GM19351 (cell line): ENCODE results near the gene CRISPLD2.
"Not testable (repeated sequence)": the region's sequence is repeated elsewhere in the genome, so short reads cannot be mapped to it uniquely, and the experiment has no call there.

ENCODE experiments used
- ATAC-seq: cut with Tn5 transposase; IDR thresholded peaks from one replicate; pipeline ENCODE4 v1.9.1; 2021; ENCODE audit warnings: mild to moderate bottlenecking, moderate library complexity; ENCODE audit not compliant: unreplicated experiment

CRISPLD2 gene

DNA sequence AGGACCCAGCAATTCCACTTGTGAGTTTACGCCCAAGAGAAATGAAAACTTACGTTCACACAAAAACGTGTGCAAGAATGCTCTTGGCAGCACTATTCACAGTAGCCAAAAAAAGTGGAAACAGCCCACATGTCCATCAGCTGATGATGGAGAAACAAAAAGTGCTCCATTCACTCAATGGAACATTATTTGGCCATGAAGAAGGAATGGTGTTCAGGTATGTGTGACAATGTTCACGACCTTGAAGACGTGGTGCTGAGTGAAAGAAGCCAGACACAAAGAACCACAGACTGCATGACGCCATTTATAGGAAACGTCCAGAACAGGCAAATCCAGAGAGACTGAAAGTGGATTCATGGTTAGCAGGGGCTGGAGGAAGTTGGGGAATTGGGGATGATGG is 106.7 kb downstream of the CRISPLD2 start:
- ATAC-seq, result no peak

DNA sequence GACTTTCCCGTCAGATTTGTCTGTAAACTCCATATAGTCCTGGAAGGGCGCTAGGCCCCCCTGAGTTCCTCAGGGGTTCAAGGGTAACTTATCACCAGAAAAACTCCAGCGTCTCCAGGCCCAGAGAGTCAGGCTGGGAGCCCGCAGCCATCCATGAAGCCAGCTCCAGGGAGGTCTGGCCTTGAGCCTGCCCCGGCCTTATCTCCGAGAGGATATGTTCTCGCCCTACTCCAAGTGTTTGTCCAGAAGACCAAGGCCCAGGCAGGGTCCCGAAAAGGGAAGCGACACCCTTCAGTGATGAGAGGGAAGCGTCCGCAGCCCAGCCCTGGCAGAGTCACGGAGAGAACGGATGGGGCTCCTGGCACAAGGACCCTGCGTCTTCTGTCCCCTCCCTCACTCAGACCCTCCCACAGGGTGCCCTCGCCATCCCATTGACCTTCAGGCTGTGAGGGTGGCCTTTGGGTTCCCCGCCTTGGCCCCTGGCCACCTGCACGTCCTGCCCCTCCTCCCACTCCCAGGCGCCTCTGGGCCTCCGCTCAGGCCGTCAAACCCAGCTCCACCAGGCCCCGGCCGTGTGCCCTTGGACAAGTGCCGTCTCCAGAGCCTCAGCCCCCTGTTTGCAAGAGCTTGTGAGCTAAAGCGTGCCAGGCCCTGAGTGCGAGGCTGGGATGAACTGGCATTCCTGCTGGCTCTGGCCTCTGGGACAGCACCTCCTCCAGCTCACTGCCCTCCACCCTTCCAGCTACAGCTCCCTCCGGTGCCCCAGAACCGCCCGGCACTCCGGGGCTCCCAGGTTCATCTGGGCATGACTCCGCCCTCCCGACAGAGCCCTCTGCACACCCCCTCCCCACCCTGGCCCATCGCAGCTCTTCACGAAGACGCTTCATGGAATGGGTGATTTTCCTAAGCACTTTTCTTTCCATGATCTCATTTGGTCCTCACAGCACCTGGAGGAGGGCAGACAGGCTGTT is 108.1 kb downstream of the CRISPLD2 start:
- ATAC-seq, result no peak

GRCh38 chr16:84928679-84929420 is 109.1 kb downstream of the CRISPLD2 start:
- ATAC-seq, result no peak

- ATAC-seq, result no peak
Observed at GRCh38 chr16:84929421-84930297, 109.9 kb downstream of the CRISPLD2 start.

DNA sequence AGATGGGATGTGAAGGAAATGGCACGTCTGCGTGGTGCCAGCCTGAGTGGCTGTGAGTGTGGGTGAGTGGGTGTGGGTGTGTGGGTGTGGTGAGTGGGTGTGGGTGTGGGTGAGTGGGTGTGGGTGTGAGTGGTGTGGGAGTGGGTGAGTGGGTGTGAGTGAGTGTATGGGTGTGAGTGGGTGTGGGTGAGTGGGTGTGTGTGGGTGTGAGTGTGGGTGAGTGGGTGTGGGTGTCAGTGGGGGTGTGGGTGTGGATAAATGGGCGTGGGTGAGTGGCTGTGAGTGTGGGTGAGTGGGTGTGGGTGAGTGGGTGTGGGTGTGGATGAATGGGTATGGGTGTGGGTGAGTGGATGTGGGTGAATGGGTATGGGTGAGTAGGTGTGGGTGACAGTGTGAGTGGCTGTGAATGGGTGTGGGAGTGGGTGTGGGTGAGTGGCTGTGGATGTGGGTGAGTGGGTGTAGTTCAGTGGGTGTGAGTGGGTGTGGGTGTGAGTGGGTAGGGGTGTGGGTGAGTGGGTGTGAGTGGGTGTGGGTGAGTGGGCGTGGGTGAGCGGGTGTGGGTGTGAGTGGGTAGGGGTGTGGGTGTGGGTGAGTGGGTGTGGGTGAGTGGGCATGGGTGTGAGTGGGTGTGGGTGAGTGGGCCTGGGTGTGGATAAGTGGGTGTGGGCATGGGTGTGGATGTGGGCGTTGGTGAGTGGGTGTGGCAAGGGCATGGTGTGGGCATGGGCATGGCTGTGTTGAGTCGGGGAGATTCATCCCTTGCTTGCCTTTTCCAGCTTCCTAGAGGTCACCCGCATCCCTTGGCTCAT is 110.7 kb downstream of the CRISPLD2 start:
- no peak for ATAC-seq

DNA sequence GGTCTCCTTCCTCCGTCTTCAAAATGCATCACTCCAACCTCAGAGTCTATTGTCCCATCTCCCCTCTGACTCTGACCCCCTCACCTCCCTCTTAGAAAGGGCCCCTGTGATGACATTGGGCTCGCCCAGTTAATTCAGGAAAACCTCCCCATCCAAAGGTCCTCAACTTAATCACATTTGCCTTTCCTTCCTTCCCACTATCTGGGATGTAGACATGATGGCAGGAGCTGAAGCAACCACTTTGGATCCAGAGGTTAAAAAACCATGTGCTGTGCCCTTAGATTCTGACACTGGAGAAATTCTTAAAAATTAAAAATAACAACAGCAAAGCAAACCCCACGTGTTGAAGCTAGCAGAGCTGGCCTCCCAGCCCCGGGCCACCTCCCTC is 111.3 kb downstream of the CRISPLD2 start:
- ATAC-seq, result no peak

- no peak for ATAC-seq
Observed at GRCh38 chr16:84931506-84931905, 111.7 kb downstream of the CRISPLD2 start.

- ATAC-seq, result no peak
Observed at GRCh38 chr16:84932681-84933080, 112.9 kb downstream of the CRISPLD2 start.

DNA sequence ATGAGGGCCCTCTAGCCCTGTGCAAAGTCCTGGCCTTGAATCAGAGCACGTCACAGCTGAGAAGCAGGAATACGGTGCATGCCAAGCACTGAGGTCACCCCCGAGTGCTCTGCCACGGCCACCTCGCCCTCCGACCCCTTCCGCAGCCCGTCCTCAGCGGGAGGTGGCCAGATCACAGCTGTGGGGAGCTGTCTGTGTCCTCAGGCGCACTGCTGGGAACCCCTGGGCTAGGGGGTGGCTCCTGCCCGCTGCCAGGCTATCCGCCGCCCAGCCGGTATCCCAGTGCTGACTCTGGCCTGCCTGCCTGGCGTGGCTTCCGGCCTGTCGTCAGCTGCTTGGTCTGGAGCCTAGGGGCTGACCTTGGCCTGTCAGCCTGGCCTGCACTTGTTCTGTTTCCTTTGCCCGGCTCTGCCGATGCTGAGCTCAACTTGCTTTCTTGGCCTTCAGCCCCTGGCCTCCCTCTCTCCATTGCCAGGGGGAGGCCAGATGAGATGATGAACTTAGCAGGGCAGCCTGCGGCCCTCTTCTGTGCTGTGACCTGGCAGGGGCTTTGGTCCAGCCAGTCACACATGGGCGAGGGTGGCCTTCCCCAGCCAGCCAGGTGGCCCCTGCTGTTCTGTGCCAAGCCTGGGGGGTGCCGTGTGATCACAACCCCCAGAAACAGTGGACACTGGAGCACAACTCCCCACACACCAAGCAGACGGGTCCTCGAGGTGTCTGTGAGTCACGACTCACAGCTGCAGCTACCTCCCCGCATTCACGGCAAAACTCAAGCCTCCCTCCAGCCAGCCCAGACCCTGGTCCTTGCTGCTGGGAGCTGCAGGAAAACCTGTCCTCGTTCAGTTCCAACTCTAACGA is 114.2 kb downstream of the CRISPLD2 start:
- no peak for ATAC-seq

- ATAC-seq, result no peak
Observed at GRCh38 chr16:84937196-84938005, 117.6 kb downstream of the CRISPLD2 start.

DNA sequence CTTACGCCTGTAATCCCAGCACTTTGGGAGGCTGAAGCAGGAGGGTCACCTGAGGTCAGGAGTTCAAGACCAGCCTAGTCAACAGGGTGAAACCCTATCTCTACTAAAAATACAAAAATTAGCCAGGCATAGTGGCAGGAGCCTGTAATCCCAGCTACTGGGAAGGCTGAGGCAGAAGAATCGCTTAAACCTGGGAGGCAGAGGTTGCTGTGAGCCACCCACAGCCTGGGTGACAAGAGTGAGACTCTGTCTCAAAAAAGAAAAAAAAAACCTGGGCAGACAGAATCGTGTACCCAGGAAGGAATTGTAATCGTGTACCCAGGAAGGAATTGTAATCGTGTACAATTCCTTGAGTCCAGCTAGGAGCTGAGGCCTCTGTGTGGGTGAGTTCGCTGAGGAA is 118.8 kb downstream of the CRISPLD2 start:
- ATAC-seq, result not testable (repeated sequence)

GRCh38 chr16:84940670-84941551 is 121.1 kb downstream of the CRISPLD2 start:
- no peak for ATAC-seq

DNA sequence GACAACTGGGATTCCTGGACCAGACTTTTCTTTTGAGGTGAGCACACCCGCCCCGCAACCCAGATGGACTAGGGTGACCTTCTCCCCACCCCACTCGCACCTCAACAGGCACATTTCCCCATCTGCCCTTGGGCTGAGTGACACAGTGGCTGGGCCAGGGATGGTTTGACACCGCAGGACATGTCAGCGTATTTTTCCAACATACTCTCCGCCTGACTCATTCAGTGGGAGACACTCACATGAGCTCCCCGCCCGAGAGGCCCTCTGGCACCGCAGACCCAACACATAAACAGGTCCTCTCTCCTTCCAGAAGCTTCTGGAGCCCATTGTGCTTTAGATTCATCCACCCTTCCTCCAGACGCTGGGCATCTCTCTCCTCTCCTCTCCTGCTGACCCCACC is 122.1 kb downstream of the CRISPLD2 start:
- no peak for ATAC-seq

GRCh38 chr16:84942786-84943185 is 123.0 kb downstream of the CRISPLD2 start:
- ATAC-seq, result no peak

- no peak for ATAC-seq
Observed at GRCh38 chr16:84943620-84944019, 123.8 kb downstream of the CRISPLD2 start.

- ATAC-seq, result no peak
Observed at GRCh38 chr16:84947022-84947421, 127.2 kb downstream of the CRISPLD2 start.
